Fibroblast of upper back skin (primary cell): ENCODE measurements around the gene CGB5.
"Not testable (repeated sequence)": the region's sequence is repeated elsewhere in the genome, so short reads cannot be mapped to it uniquely, and the experiment has no call there.

Source experiments
- DNase-seq: peaks from one replicate; pipeline ENCODE4 v3.0.0-alpha.2; 2013

The CGB5 gene

GRCh38 chr19:49043548-49043947 is at the start of gene CGB5:
TSS of gene CGB5 (plus strand) at chr19:49043848. CDS start at chr19:49044210, 362 bp downstream.
- DNase-seq: not testable (repeated sequence)

GRCh38 chr19:48994035-48994386 is 49.6 kb upstream of the CGB5 start:
- DNase-seq: no peak

GRCh38 chr19:48997972-48998371 is 45.7 kb upstream of the CGB5 start:
- DNase-seq: peak; percentile 48

- peak; percentile 67 for DNase-seq
Observed at GRCh38 chr19:48999481-49000325, 43.9 kb upstream of the CGB5 start.

GRCh38 chr19:49004133-49004532 is 39.5 kb upstream of the CGB5 start:
- DNase-seq: no peak

GRCh38 chr19:49004964-49005614 is 38.6 kb upstream of the CGB5 start:
- no peak for DNase-seq

- DNase-seq: no peak
Observed at GRCh38 chr19:49006905-49007304, 36.7 kb upstream of the CGB5 start.

- DNase-seq: no peak
Observed at GRCh38 chr19:49009828-49010227, 33.8 kb upstream of the CGB5 start.

GRCh38 chr19:49010453-49010852 is 33.2 kb upstream of the CGB5 start:
- DNase-seq: no peak

GRCh38 chr19:49011194-49011593 is 32.5 kb upstream of the CGB5 start:
- no peak for DNase-seq

GRCh38 chr19:49014123-49014869 is 29.4 kb upstream of the CGB5 start:
- DNase-seq: no peak

GRCh38 chr19:49014870-49015255 is 28.8 kb upstream of the CGB5 start:
- DNase-seq: no peak

GRCh38 chr19:49016067-49016839 is 27.4 kb upstream of the CGB5 start:
- no peak for DNase-seq

- DNase-seq: no peak
Observed at GRCh38 chr19:49017041-49017665, 26.5 kb upstream of the CGB5 start, which contains the start of gene LHB. TSS of gene LHB (minus strand) at chr19:49017091. CDS start at chr19:49017081, 10 bp downstream.

- peak; percentile 52 for DNase-seq
Observed at GRCh38 chr19:49017666-49018351, 25.8 kb upstream of the CGB5 start.

- not testable (repeated sequence) for DNase-seq
Observed at GRCh38 chr19:49018388-49019241, 25.0 kb upstream of the CGB5 start.

GRCh38 chr19:49019242-49019932 is 24.3 kb upstream of the CGB5 start:
- DNase-seq: peak; percentile 36

- no peak for DNase-seq
Observed at GRCh38 chr19:49020342-49020741, 23.3 kb upstream of the CGB5 start.

GRCh38 chr19:49020931-49021895 is 22.4 kb upstream of the CGB5 start:
- peak; percentile 25 for DNase-seq
